CD4-positive, alpha-beta T cell treated with Interleukin-12 subunit alpha and Interleukin-12 subunit beta, for 1 hour (primary cell): Measurements from ENCODE around the gene RHPN2.

Experiments
- DNase-seq: peaks from one replicate; pipeline ENCODE4 v3.0.0-alpha.2; 2020

RHPN2 gene

GRCh38 chr19:33064792-33065550 is at the start of gene RHPN2:
RHPN2 (minus strand) TSS chr19:33064888; CDS start chr19:33064852, 36 bp downstream.
- peak; percentile 50 for DNase-seq

- DNase-seq, result no peak
Measured at GRCh38 chr19:33114312-33114711, 49.6 kb upstream of the RHPN2 start.

GRCh38 chr19:33111587-33111986 is 46.9 kb upstream of the RHPN2 start:
- no peak for DNase-seq

GRCh38 chr19:33110137-33110910 is 45.6 kb upstream of the RHPN2 start:
- no peak for DNase-seq

GRCh38 chr19:33108161-33108560 is 43.5 kb upstream of the RHPN2 start:
- no peak for DNase-seq

GRCh38 chr19:33102893-33103292 is 38.2 kb upstream of the RHPN2 start:
- DNase-seq, result no peak

GRCh38 chr19:33100894-33101644 is 36.4 kb upstream of the RHPN2 start:
- no peak for DNase-seq

GRCh38 chr19:33098055-33098534 is 33.4 kb upstream of the RHPN2 start:
- DNase-seq, result no peak

- DNase-seq, result no peak
Measured at GRCh38 chr19:33096005-33096404, 31.3 kb upstream of the RHPN2 start.

GRCh38 chr19:33094436-33095067 is 29.9 kb upstream of the RHPN2 start:
- DNase-seq, result no peak

GRCh38 chr19:33093420-33094210 is 28.9 kb upstream of the RHPN2 start:
- DNase-seq, result no peak

GRCh38 chr19:33090179-33090578 is 25.5 kb upstream of the RHPN2 start:
- DNase-seq, result no peak

- DNase-seq, result no peak
Measured at GRCh38 chr19:33089010-33089409, 24.3 kb upstream of the RHPN2 start.

- no peak for DNase-seq
Measured at GRCh38 chr19:33086955-33087354, 22.3 kb upstream of the RHPN2 start.

GRCh38 chr19:33085570-33086128 is 21.0 kb upstream of the RHPN2 start:
- no peak for DNase-seq

GRCh38 chr19:33080761-33081681 is 16.3 kb upstream of the RHPN2 start, which contains the start of gene GPATCH1:
GPATCH1 (plus strand) TSS chr19:33081181; CDS start chr19:33081194, 13 bp downstream.
- peak; percentile 88 for DNase-seq

GRCh38 chr19:33075519-33075918 is 10.8 kb upstream of the RHPN2 start:
- no peak for DNase-seq

GRCh38 chr19:33071887-33072286 is 7.2 kb upstream of the RHPN2 start:
- no peak for DNase-seq

GRCh38 chr19:33067121-33067520 is 2.4 kb upstream of the RHPN2 start:
- DNase-seq, result no peak

- no peak for DNase-seq
Measured at GRCh38 chr19:33066543-33066942, 1.9 kb upstream of the RHPN2 start.

GRCh38 chr19:33064458-33064791 is 263 bp downstream of the RHPN2 start:
- peak; percentile 10 for DNase-seq
